IgD-negative memory B cell (primary cell): ENCODE data around the gene CSH2. TPM values are rescaled to one million over a fixed set of nuclear protein-coding genes. Genes with fewer than 3 reads are reported as not detected.
"Not testable (repeated sequence)": the region's sequence is repeated elsewhere in the genome, so short reads cannot be mapped to it uniquely, and the experiment has no call there.

Source experiments
- H3K27ac Mint-ChIP-seq, 3 donors: one replicate each; pipeline ENCODE4 v1.8.0; 2020 to 2022; ENCODE audit warnings: mild to moderate bottlenecking in 3 of 3, mixed read lengths in 3 of 3, moderate library complexity in 1 of 3
- H3K27me3 Mint-ChIP-seq: one replicate; pipeline ENCODE4 v1.8.0; 2021; ENCODE audit warnings: mixed read lengths
- H3K36me3 Mint-ChIP-seq: one replicate; pipeline ENCODE4 v1.8.0; 2020; ENCODE audit warnings: mild to moderate bottlenecking, mixed read lengths
- H3K4me1 Mint-ChIP-seq, 3 donors: one replicate each; pipeline ENCODE4 v1.8.0; 2020 to 2022; ENCODE audit warnings: mixed read lengths in 3 of 3, mild to moderate bottlenecking in 1 of 3
- H3K4me3 Mint-ChIP-seq, 4 donors: one replicate each; pipeline ENCODE4 v1.8.0; 2020 to 2022; ENCODE audit warnings: mild to moderate bottlenecking in 4 of 4, mixed read lengths in 4 of 4, moderate library complexity in 3 of 4
- H3K9me3 Mint-ChIP-seq, 3 donors: one replicate each; pipeline ENCODE4 v1.8.0; 2020 to 2021; ENCODE audit warnings: mixed read lengths in 3 of 3, mild to moderate bottlenecking in 1 of 3
- polyA plus RNA-seq: library from polyadenylated mRNA; unstranded; fragments of 300-500 nt; fragmentation: Illumina TruSeq; gene quantifications from one replicate; pipeline ENCODE4 v1.2.3, GENCODE V29; 2021

Gene CSH2
- polyA plus RNA-seq, 1 donor from 2014 or later, result not detected

DNA sequence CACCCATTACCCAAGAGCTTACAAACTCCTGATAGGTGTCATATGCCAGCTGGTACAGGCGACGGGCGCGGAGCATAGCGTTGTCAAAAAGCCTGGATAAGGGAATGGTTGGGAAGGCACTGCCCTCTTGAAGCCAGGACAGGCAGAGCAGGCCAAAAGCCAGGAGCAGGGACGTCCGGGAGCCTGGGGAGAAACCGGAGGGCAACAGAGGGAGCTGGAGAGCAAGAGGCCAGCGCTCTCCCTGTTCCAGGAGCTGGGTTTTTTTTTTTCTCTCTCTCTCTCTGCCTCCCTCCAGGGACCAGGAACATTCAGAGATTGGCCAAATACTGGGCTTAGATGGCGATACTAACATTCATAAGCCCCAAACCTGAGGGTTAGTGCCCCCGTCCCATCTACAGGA lies 7.9 kb upstream of the CSH2 start:
- not testable (repeated sequence) for H3K4me3 Mint-ChIP-seq, H3K36me3 Mint-ChIP-seq, H3K9me3 Mint-ChIP-seq

DNA sequence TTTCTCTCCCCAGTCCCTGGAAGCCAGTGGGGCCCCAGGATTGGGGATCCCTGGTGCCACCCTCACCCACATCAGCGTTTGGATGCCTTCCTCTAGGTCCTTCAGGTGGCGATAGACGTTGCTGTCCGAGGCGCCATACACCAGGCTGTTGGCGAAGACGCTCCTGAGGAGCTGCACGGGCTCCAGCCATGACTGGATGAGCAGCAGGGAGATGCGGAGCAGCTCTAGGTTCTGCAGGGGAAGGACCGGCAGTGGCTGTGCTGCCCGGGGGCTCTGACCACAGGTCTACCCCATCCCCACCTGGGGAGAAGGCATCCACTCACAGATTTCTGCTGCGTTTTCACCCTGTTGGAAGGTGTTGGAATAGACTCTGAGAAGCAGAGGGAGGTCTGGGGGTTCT lies 7.2 kb upstream of the CSH2 start:
- H3K4me1 Mint-ChIP-seq, result peaks cover 10 to 12% (median 10%) of the 10 kb centered on the region in 3 donors
- no peak overlapping the region for H3K4me3 Mint-ChIP-seq
- H3K36me3 Mint-ChIP-seq, result no peaks in the 10 kb centered on the region
- no peaks in the 10 kb centered on the region for H3K27me3 Mint-ChIP-seq
- H3K27ac Mint-ChIP-seq, result no peak overlapping the region
- H3K9me3 Mint-ChIP-seq, result no peaks in the 10 kb centered on the region

More for the DNA sequence above, 7.9 kb upstream of the CSH2 start:
- peaks cover 10 to 12% (median 10%) of the 10 kb centered on the region in 3 donors for H3K4me1 Mint-ChIP-seq
- not testable (repeated sequence) for H3K27ac Mint-ChIP-seq, H3K27me3 Mint-ChIP-seq

DNA sequence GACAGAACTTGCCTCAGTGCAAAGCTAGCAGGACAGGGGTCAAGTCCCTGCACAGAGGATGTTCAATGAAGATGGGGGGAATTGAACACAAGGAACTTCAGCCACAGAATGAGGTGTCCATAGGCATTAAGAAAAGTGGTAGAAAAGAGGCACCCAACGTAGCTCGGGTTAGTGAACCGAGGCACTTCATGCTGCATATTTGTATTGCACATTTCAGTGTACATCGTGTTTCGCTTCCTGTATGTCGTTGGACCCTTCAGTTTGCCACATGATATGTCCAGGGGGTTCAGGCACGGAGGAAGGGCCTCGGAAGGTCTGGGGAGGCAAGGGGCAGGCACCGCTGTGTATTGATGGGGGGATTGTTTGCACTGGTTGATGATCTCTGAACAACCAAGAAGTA lies 4.9 kb upstream of the CSH2 start:
- H3K36me3 Mint-ChIP-seq, H3K27me3 Mint-ChIP-seq, H3K9me3 Mint-ChIP-seq: not testable (repeated sequence)
- peak overlapping the region in 1 of 3 donors; percentile 20 for H3K27ac Mint-ChIP-seq
- peak overlapping the region in 3 of 4 donors; percentile 68 to 84 (median 80) for H3K4me3 Mint-ChIP-seq
- peaks cover 10 to 12% (median 12%) of the 10 kb centered on the region in 3 donors for H3K4me1 Mint-ChIP-seq

DNA sequence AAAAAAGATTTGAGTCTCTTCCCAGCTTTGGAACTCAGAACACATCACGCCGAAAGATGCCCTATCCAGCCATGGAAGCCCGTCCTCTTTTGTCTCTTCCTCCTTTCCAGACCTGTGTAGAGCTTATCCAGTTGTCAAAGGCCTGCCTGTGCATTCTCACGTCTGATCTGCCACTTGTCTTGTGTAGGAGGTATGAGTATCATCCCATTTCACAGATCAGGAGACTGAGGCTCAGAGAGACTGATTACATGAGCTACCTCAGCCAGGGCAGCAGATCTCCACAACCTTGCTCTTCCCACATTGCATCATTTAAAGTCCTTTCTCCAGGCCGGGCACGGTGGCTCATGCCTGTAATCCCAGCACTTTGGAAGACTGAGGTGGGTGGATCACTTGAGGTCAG lies 1.2 kb upstream of the CSH2 start:
- not testable (repeated sequence) for H3K36me3 Mint-ChIP-seq, H3K27me3 Mint-ChIP-seq, H3K9me3 Mint-ChIP-seq, H3K27ac Mint-ChIP-seq, H3K4me3 Mint-ChIP-seq
- peaks cover 10 to 12% (median 12%) of the 10 kb centered on the region in 3 donors for H3K4me1 Mint-ChIP-seq

DNA sequence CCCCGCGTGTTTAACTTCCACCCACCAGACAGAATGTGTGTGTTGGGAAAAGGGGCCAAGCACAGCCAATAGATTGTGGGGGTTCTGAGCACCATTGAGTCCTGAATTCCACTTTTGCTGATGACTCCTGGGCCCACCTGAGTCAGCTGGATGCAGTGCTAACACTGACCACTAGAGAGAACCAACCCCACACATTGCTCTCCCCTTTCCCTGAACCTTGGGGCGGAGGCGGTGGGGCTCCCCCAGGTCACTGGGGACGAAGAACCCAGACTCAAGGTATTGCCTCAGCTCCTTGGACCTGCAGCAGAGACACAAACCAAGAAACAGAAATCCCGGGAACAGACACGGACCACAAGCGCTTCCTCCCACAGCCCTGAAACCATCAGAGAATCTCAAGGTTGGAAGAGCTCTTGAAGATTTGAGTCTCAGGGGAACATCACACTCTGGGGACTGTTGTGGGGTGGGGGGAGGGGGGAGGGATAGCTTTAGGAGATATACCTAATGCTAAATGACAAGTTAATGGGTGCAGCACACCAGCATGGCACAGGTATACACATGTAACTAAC lies 667 bp upstream of the CSH2 start:
- H3K36me3 Mint-ChIP-seq, H3K27ac Mint-ChIP-seq, H3K9me3 Mint-ChIP-seq, H3K27me3 Mint-ChIP-seq: not testable (repeated sequence)
- H3K4me3 Mint-ChIP-seq, result peak overlapping the region in 2 of 4 donors; percentile 54 to 81
- peaks cover 6 to 10% (median 10%) of the 10 kb centered on the region in 3 donors for H3K4me1 Mint-ChIP-seq

DNA sequence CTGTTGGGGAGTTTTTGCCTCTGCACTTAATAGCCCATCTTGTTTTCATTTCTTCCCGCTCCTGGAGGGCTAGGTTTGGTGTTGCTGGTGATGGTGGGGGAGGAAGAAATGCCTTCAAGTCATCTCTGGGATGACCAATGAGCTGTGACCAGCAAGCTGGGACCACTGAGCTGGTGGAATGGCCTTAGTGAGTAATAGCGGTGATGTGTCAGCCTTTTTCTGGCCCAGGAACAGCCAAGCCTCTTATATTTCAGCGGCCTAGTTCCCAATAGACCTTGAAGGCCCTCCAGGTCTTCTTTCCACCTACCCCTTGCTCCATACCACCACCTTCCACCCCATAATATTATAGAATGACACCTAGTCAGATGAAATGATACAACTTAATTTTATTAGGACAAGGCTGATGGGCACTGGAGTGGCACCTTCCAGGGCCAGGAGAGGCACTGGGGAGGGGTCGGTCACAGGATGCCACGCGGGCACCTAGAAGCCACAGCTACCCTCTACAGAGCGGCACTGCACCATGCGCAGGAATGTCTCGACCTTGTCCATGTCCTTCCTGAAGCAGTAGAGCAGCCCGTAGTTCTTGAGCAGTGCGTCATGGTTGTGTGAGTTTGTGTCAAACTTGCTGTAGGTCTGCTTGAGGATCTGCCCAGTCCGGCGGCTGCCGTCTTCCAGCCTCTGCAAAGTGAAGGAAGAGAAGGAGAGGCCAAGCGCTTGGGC lies 1.7 kb downstream of the CSH2 start:
- H3K4me3 Mint-ChIP-seq, H3K27me3 Mint-ChIP-seq, H3K27ac Mint-ChIP-seq, H3K9me3 Mint-ChIP-seq, H3K36me3 Mint-ChIP-seq, H3K4me1 Mint-ChIP-seq: not testable (repeated sequence)

DNA sequence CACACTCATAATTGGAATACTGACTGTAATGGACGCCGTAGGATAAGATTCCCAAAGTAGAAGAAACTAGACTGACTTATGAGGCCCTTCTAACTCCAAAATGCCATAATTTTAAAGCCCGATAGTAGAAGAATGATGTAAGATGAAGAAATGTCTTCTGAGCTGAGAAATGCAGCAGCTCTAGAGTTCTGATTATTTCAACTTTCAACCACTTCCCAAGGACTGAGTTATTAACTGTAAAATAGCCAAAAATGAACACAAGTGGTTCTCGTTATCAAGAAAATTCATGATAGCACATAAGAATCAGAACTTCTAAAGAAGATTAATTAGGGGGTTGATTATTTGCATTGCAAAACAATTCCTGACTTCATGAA lies 3.2 kb downstream of the CSH2 start:
- H3K4me3 Mint-ChIP-seq, H3K4me1 Mint-ChIP-seq, H3K27ac Mint-ChIP-seq, H3K36me3 Mint-ChIP-seq, H3K9me3 Mint-ChIP-seq, H3K27me3 Mint-ChIP-seq: not testable (repeated sequence)

DNA sequence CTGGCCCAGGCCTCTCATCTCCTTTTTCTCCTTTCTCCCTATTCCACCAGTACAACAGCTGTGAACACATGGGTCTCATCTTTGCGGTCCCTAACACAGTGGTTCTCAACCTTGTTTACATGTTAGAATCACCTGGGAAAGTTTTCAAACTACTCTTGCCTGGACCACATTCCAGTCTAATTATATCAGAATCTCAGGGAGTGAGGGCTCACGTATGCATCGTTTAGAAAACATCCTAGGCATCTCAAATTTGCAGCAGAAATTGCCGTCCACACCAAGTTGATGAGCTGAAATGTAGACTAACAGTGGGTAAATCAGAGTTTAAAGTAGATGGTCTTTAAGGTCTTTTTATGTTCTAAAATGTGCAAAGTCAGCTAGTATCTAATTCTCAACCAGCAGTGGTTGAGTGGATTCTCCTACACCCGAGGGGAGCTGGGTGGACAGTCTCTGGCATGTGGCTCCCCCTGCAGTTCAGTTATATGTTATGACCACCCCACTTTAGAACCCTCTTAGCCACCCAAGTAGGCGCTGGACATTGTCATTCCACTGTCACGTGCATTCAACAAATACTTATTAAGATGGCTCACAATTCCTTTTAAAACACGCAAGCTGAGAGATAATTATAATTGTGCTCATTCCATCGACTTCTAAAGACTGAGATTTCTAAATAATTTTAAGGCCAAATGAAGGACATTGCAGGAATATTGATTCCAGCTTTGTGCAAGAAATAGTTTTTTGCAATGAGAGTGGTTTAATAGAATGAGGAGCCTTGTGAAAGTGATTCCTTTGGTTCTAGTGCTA lies 3.8 kb downstream of the CSH2 start:
- H3K27ac Mint-ChIP-seq, H3K27me3 Mint-ChIP-seq, H3K36me3 Mint-ChIP-seq, H3K9me3 Mint-ChIP-seq, H3K4me1 Mint-ChIP-seq, H3K4me3 Mint-ChIP-seq: not testable (repeated sequence)

DNA sequence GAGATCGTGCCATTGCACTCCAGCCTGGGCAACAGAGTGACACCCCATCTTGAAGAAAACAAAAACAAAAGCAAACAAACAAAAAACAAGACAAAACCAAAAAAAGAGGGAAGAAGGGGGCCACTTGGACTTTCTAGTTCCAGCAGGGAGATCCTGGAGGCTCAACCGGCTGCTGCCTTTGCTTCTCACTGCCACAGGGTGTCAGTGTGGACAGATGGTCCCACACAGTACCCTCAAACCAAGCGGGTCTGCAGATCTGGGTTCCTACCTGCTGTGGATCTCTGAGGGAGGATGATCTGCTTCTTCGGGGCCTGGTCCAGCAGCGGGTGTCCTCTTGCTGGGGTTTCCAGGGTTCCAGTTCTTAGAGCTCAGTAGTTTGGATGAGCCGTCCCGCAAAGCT lies 6.9 kb downstream of the CSH2 start:
- H3K4me3 Mint-ChIP-seq, H3K9me3 Mint-ChIP-seq, H3K27me3 Mint-ChIP-seq, H3K36me3 Mint-ChIP-seq, H3K4me1 Mint-ChIP-seq: not testable (repeated sequence)
- peak overlapping the region in 1 of 3 donors; percentile 31 for H3K27ac Mint-ChIP-seq

DNA sequence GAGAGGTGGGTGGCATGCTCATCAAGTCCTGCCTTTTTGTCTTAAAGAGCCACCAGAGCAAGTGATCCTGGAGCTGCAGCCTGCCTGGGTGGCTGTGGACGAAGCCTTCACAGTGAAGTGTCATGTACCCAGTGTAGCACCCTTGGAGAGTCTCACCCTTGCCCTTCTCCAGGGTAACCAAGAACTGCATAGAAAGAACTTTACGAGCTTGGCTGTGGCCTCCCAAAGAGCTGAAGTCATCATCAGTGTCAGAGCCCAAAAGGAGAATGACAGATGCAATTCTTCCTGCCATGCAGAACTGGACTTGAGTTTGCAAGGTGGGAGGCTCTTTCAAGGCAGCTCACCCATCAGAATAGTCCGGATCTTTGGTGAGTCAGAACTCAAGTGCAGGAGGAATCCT lies 14.2 kb downstream of the CSH2 start:
- Mint-ChIP-seq H3K36me3 (no peaks in the 10 kb centered on the region), H3K4me3 (no peak overlapping the region), H3K9me3 (no peaks in the 10 kb centered on the region), H3K27ac (no peak overlapping the region), H3K4me1 (peaks cover 0 to 1% (median 0%) of the 10 kb centered on the region in 3 donors), H3K27me3 (no peaks in the 10 kb centered on the region)

DNA sequence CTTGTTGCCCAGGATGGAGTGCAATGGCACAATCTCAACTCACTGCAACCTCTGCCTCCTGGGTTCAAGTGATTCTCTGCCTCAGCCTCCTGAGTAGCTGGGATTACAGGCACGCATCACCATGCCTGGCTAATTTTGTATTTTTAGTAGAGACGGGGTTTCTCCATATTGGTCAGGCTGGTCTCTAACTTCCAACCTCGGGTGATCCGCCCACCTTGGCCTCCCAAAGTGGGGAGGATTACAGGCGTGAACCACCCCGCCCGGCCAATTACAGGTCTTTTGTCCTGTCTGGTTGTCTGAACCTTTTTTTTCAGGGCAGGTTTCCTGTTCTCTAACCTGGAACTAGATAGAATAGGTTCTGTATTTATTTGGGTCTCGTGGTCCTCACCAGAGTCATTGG lies 17.1 kb downstream of the CSH2 start:
- H3K4me3 Mint-ChIP-seq, H3K27me3 Mint-ChIP-seq, H3K36me3 Mint-ChIP-seq, H3K4me1 Mint-ChIP-seq, H3K27ac Mint-ChIP-seq, H3K9me3 Mint-ChIP-seq: not testable (repeated sequence)

DNA sequence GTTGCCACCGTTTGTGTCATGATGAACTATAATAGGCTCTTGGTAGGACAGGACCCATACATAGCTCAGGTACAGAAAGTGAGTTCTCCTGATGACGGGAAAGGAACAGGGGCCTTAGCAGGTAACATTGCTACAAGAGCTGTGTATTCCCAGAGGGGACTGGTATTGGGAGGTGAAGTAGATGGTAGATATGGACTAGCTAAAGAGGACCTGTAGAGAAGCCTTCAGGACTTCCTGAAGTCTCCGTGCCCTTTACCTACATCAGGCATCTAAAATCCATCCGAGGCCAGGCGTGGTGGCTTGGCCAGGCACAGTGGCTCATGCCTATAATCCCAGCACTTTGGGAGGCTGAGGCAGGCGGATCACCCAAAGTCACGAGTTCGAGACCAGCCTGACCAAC lies 18.3 kb downstream of the CSH2 start:
- Mint-ChIP-seq H3K27me3 (no peaks in the 10 kb centered on the region), H3K4me3 (no peak overlapping the region), H3K9me3 (no peaks in the 10 kb centered on the region), H3K36me3 (no peaks in the 10 kb centered on the region), H3K27ac (no peak overlapping the region), H3K4me1 (no peaks in the 10 kb centered on the region)

DNA sequence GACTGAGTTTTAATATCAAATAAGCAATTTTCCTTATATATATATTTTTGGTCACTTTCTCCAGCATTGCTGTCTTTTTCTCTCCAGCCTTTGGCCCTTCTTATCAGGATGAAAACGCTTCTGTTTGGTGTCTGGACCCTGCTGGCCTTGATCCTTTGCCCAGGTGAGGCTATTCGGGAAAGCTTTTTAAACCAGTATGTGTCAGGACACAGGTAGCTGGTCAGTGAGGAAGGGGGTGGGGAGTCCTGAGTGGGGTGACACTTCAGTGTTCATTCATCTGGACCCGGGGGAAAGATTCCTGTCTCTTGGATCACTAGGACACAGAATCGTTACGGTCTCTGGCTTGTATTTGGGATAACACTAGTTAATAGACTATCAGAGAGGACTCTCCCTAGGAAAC lies 18.8 kb downstream of the CSH2 start:
- no peak overlapping the region for H3K27ac Mint-ChIP-seq
- H3K4me1 Mint-ChIP-seq, result peaks cover 0 to under 1% (median 0%) of the 10 kb centered on the region in 3 donors
- H3K9me3 Mint-ChIP-seq, result no peaks in the 10 kb centered on the region
- no peaks in the 10 kb centered on the region for H3K27me3 Mint-ChIP-seq
- no peak overlapping the region for H3K4me3 Mint-ChIP-seq
- H3K36me3 Mint-ChIP-seq, result no peaks in the 10 kb centered on the region

DNA sequence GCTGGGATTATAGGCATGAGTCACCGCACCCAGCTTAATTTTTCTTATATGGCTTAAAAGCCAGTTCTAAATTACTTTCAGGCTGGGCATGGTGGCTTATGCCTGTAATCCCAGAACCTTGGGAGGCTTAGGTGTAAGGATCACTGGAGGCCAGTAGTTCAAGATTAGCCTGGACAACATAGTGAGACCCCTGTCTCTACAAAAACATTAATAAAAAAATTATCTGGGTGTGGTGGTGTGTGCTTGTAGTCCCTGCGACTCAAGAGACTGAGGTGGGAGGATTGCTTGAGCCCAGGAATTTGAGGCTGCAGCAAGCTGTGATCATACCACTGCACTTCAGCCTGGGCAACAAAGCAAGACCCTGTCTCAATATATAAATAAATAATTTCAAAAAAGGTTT lies 20.2 kb downstream of the CSH2 start:
- Mint-ChIP-seq H3K4me3 (no peak overlapping the region), H3K27me3 (no peaks in the 10 kb centered on the region), H3K4me1 (peaks cover 5 to 8% (median 5%) of the 10 kb centered on the region in 3 donors), H3K36me3 (no peaks in the 10 kb centered on the region), H3K27ac (no peak overlapping the region), H3K9me3 (no peaks in the 10 kb centered on the region)

DNA sequence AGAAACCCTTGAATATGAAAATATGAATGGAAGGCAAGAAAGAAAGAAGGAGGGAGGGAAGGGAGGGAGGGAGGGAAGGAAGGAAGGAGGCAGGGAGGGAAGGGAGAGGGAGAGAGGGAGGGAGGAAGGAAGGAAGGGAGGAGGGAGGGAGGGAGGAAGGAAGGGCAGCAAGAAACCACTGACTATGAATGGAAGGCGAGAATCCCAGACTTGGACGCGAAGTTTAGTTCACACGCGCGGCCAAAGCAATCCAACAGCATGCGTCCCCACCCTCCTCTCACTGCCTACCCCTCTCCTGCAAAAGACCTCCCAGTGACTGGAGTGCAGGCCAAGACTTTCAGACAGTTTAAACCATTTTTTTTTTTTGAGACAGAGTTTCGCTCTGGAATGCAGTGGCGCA lies 23.1 kb downstream of the CSH2 start:
- no peak overlapping the region for H3K27ac Mint-ChIP-seq
- no peak overlapping the region for H3K4me3 Mint-ChIP-seq
- H3K36me3 Mint-ChIP-seq, result no peaks in the 10 kb centered on the region
- H3K27me3 Mint-ChIP-seq, result no peaks in the 10 kb centered on the region
- H3K4me1 Mint-ChIP-seq, result peaks cover 8 to 21% (median 10%) of the 10 kb centered on the region in 3 donors
- H3K9me3 Mint-ChIP-seq, result no peaks in the 10 kb centered on the region
